ENCODE data around the gene CSNK1A1L.

GRCh38 chr13:37074703-37075102, 30.8 kb downstream of the CSNK1A1L start:
- TF ChIP-seq SP1 (IDR thresholded peaks at IDR 0.05) = no peak
- TF ChIP-seq FOXA1 (IDR thresholded peaks at IDR 0.05) = no peak
- TF ChIP-seq BHLHE40 (IDR thresholded peaks at IDR 0.05; ENCODE audit: borderline replicate concordance) = no peak
- no peak for TF ChIP-seq ZNF384 (IDR thresholded peaks at IDR 0.05)
- no peak for TF ChIP-seq FOXM1 (IDR thresholded peaks at IDR 0.05; ENCODE audit: borderline replicate concordance)
- TF ChIP-seq FOXK2 (IDR thresholded peaks at IDR 0.05) = no peak
- no peak for TF ChIP-seq NFRKB (IDR thresholded peaks at IDR 0.05)

All from HEK293T (cell line).